Measurements from ENCODE around the gene IL23R.

Gene IL23R

GRCh38 chr1:67149179-67149770 is 17.0 kb upstream of the IL23R start:
- peak; percentile 93 for DNase-seq

- DNase-seq: no peak
Measured at GRCh38 chr1:67150931-67151330, 15.3 kb upstream of the IL23R start.

- DNase-seq: no peak
Measured at GRCh38 chr1:67158401-67158800, 7.9 kb upstream of the IL23R start.

GRCh38 chr1:67159233-67159632 is 7.0 kb upstream of the IL23R start:
- DNase-seq: no peak

- no peak for DNase-seq
Measured at GRCh38 chr1:67162954-67163353, 3.3 kb upstream of the IL23R start.

- no peak for DNase-seq
Measured at GRCh38 chr1:67165468-67166041, 699 bp upstream of the IL23R start.

- no peak for DNase-seq
Measured at GRCh38 chr1:67169496-67169895, 3.2 kb downstream of the IL23R start.

GRCh38 chr1:67169932-67170331 is 3.7 kb downstream of the IL23R start:
- DNase-seq: no peak

- DNase-seq: no peak
Measured at GRCh38 chr1:67170751-67171573, 4.7 kb downstream of the IL23R start.

- no peak for DNase-seq
Measured at GRCh38 chr1:67171574-67171955, 5.3 kb downstream of the IL23R start.

GRCh38 chr1:67171978-67172377 is 5.7 kb downstream of the IL23R start:
- no peak for DNase-seq

GRCh38 chr1:67173988-67174387 is 7.7 kb downstream of the IL23R start:
- DNase-seq: no peak

- DNase-seq: no peak
Measured at GRCh38 chr1:67174716-67175284, 8.5 kb downstream of the IL23R start.

GRCh38 chr1:67175530-67176087 is 9.4 kb downstream of the IL23R start:
- DNase-seq: no peak

GRCh38 chr1:67184838-67185421 is 18.7 kb downstream of the IL23R start:
- DNase-seq: no peak

- DNase-seq: no peak
Measured at GRCh38 chr1:67188137-67188536, 21.9 kb downstream of the IL23R start.

GRCh38 chr1:67189953-67190352 is 23.7 kb downstream of the IL23R start:
- DNase-seq: no peak

GRCh38 chr1:67190410-67190809 is 24.2 kb downstream of the IL23R start:
- DNase-seq: no peak

GRCh38 chr1:67190942-67191341 is 24.7 kb downstream of the IL23R start:
- no peak for DNase-seq

- peak; percentile 77 for DNase-seq
Measured at GRCh38 chr1:67191668-67192520, 25.6 kb downstream of the IL23R start.

- DNase-seq: no peak
Measured at GRCh38 chr1:67192902-67193301, 26.6 kb downstream of the IL23R start.

GRCh38 chr1:67193704-67194103 is 27.4 kb downstream of the IL23R start:
- DNase-seq: no peak
